H1 (cell line): ENCODE measurements around the gene LRRC4C. TPM values are rescaled to one million over a fixed set of nuclear protein-coding genes. Genes with fewer than 3 reads are reported as not detected.

Source experiments
- ASH2L ChIP-seq: fragments of 200-600, 300-600 bp; sonication (generic); IDR thresholded peaks from one replicate; pipeline ENCODE4 v1.7.1; 2017; ENCODE audit warnings: low read length
- BCL11A ChIP-seq, 2 experiments: IDR thresholded peaks; one replicate each; pipeline ENCODE4 v1.6.1; 2011; ENCODE audit warnings: low read depth in 2 of 2, low read length in 2 of 2, mild to moderate bottlenecking in 2 of 2
- CTBP2 ChIP-seq: IDR thresholded peaks from 2 replicates; pipeline ENCODE4 v1.7.0; 2011; ENCODE audit warnings: borderline replicate concordance, mild to moderate bottlenecking, moderate library complexity, mixed read lengths, low read length; ENCODE audit not compliant: insufficient read depth, insufficient read length
- RAD21 ChIP-seq, 2 experiments: IDR thresholded peaks in 1 of 2; conservative IDR thresholded peaks in 1 of 2; 2 replicates each; pipeline ENCODE4 v1.6.1; 2011; ENCODE audit warnings: low read depth in 2 of 2, low read length in 2 of 2, improper control_type of control experiment in 1 of 2, inconsistent platforms in 1 of 2, mild to moderate bottlenecking in 1 of 2, moderate library complexity in 1 of 2
- RXRA ChIP-seq: IDR thresholded peaks from 2 replicates; pipeline ENCODE4 v1.6.1; 2011; ENCODE audit warnings: low read depth, mild to moderate bottlenecking, low read length, moderate library complexity; ENCODE audit not compliant: insufficient read depth
- SP2 ChIP-seq: IDR thresholded peaks from 2 replicates; pipeline ENCODE4 v1.6.1; 2012; ENCODE audit warnings: mild to moderate bottlenecking, low read length, inconsistent platforms
- SRF ChIP-seq: IDR thresholded peaks from 2 replicates; pipeline ENCODE4 v1.6.1; 2011; ENCODE audit warnings: mild to moderate bottlenecking, low read depth, low read length, moderate library complexity
- TAF1 ChIP-seq: IDR thresholded peaks from 2 replicates; pipeline ENCODE4 v1.6.1; 2011; ENCODE audit warnings: mild to moderate bottlenecking, low read depth, low read length
- polyA plus RNA-seq, 7 experiments: library from polyadenylated mRNA; depleted of rRNA in 3 of 7; stranded (reverse) in 5 of 7; unstranded in 2 of 7; fragments of >200 nt in 5 of 7; fragments of 200-250 nt in 2 of 7; gene quantifications; 1 replicate in 5 of 7; 2 replicates in 1 of 7; 4 replicates in 1 of 7; pipeline versions ENCODE4 v1.2.1 to v1.2.3, GENCODE V29; 2011 to 2013; ENCODE audit warnings: missing spikeins in 2 of 7, mixed read lengths in 2 of 7
- total RNA-seq: library from RNA; stranded (reverse); fragmentation: NEBNext Ultra II Directional; extraction: Animal tissue kit (Norgen Biotek cat#: 25700); gene quantifications from 2 replicates; pipeline ENCODE4 v1.2.1, GENCODE V29; 2021
- TF ChIP-seq, protein P1 (sequence below): IDR thresholded peaks from 2 replicates; pipeline ENCODE4 v1.6.1; 2012; ENCODE audit warnings: inconsistent platforms

Gene LRRC4C
- total and polyA plus RNA-seq, 2 of the 8 experiments (the other 6 are each of a cell fraction or from before 2014, with no cell fraction given), result 0.23 to 2.2 TPM

DNA sequence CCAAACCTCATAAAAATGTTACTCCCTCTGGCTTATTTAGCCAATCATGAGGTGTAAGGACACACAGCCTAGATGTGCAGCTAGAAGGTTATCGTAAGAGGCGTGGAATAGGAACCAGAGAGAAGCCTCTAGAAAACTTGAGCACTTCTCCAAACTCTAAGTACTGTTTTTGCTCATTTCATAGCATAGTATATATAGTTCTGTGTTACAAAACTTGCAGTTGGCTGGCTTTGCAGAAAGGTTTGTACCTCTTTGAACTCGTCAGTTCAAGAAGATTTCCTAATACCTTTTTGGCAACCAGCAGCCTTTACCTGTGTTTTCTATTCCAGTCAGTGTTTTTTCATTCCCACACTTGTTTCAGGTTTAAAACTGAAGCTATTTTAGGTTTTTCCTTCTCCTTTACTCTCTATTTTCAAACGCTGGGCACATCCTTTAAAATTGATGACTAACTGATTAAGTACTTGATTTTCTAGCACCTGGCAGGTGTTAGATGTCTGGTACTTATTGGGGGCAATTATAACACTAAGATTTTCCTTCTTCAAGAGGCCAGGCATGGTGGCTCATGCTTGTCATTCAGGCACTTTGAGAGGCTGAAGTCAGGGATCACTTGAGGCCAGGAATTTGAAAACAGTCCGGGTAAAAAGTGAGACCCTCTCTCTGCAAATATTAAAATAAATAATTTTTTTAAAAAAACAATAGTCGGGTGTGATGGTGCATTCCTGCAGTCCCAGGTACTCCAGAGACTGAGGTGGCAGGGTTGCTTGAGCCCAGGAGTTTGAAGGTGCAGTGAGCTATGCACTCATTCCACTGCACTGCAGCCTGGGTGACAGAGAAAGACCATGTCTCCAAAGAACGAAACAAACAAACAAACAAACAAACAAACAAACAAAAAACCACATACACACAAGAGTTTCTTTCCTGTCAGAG is 125.2 kb downstream of the LRRC4C start (continued):
- TF ChIP-seq BCL11A (IDR thresholded peaks at IDR 0.05; ENCODE audit: low read depth in 2 of 2, low read length in 2 of 2) (no peak), RXRA (no peak), SRF (no peak), SP2 (no peak), ASH2L (no peak), CTBP2 (no peak), TAF1 (no peak), RAD21 (IDR thresholded peaks at IDR 0.05 in 1 of 2, conservative IDR thresholded peaks at IDR 0.05 in 1 of 2; ENCODE audit: low read depth in 2 of 2, low read length in 2 of 2) (no peak)
- TF ChIP-seq, protein P1, sequence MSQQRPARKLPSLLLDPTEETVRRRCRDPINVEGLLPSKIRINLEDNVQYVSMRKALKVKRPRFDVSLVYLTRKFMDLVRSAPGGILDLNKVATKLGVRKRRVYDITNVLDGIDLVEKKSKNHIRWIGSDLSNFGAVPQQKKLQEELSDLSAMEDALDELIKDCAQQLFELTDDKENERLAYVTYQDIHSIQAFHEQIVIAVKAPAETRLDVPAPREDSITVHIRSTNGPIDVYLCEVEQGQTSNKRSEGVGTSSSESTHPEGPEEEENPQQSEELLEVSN, result no peak
